HCT116 (cell line): ENCODE measurements around the gene RAI14. TPM values are rescaled to one million over a fixed set of nuclear protein-coding genes. Genes with fewer than 3 reads are reported as not detected.

Experiments used
- ATAC-seq: fragments of 200-7000 bp; cut with Tn5 transposase; 2 replicates; pipeline ENCODE4 v1.9.1; 2020; ENCODE audit warnings: mild to moderate bottlenecking, moderate library complexity
- BruUV-seq: library from RNA; stranded (reverse); fragments of 400-500 nt; replicated peaks from 2 replicates; lab custom pipeline; 2021; lab: Mats Ljungman, UMichigan
- CTCF ChIA-PET: fragments of 300-600 bp; sonication (Branson Sonifier 250); formaldehyde crosslinking; loops from one replicate; lab custom pipeline; 2021; ENCODE audit warnings: antibody characterized with exemption; lab: Charles Lee
- POLR2A ChIA-PET: fragments of 300-600, 350-600 bp; sonication (Branson Sonifier 250); formaldehyde crosslinking; loops from one replicate; lab custom pipeline; 2021; ENCODE audit warnings: antibody characterized with exemption; lab: Charles Lee
- RAD21 ChIA-PET, 2 experiments: fragments of 300-600 bp; sonication (Branson Sonifier 250); formaldehyde crosslinking; loops; one replicate each; lab custom pipeline; 2023; ENCODE audit warnings: low total read pairs in 2 of 2; ENCODE audit not compliant: uncharacterized antibody in 2 of 2, unreplicated experiment in 2 of 2, low non-redundant PET in 1 of 2; lab: Charles Lee
- DNase-seq: peaks from one replicate; pipeline ENCODE4 v3.0.0-alpha.2; 2010; ENCODE audit warnings: low read depth, low spot score
- H2AFZ ChIP-seq: fragments of 200-600 bp; shearing (Covaris generic), sonication (generic); 2 replicates; pipeline ENCODE4 v1.6.1; 2017; ENCODE audit warnings: low read depth, mixed run types, mixed read lengths, antibody characterized with exemption, low read length; ENCODE audit not compliant: poor library complexity, severe bottlenecking
- H3K27ac ChIP-seq: 2 replicates; pipeline ENCODE4 v1.5.1; 2012; ENCODE audit warnings: low read depth, low read length
- H3K27me3 ChIP-seq: fragments of 200-600 bp; sonication (generic); 2 replicates; pipeline ENCODE4 v1.6.1; 2016; ENCODE audit warnings: mixed run types, low read length, mixed read lengths; ENCODE audit not compliant: insufficient read depth
- H3K36me3 ChIP-seq, 2 experiments: fragments of 200-500 bp in 1 of 2; fragments of 200-600 bp in 1 of 2; sonication (Bioruptor generic) in 1 of 2; sonication (generic) in 1 of 2; 2 replicates each; pipeline versions ENCODE4 v1.5.1 to v1.6.1; 2014 to 2016; ENCODE audit warnings: low read length in 2 of 2, inconsistent platforms in 1 of 2, mixed read lengths in 1 of 2, mixed run types in 1 of 2; ENCODE audit not compliant: insufficient read depth in 2 of 2, control insufficient read depth in 1 of 2
- H3K4me1 ChIP-seq, 2 experiments: fragments of 200-600 bp in 1 of 2; sonication (generic) in 1 of 2; 2 replicates each; pipeline versions ENCODE4 v1.5.1 to v1.6.1; 2012 to 2017; ENCODE audit warnings: low read length in 2 of 2, inconsistent platforms in 1 of 2, mild to moderate bottlenecking in 1 of 2, mixed read lengths in 1 of 2, mixed run types in 1 of 2, moderate library complexity in 1 of 2; ENCODE audit not compliant: insufficient read depth in 2 of 2, control insufficient read depth in 1 of 2
- H3K4me2 ChIP-seq: fragments of 200-600 bp; sonication (generic); 2 replicates; pipeline ENCODE4 v1.6.1; 2017; ENCODE audit warnings: mixed run types, low read length, mixed read lengths
- H3K4me3 ChIP-seq, 2 experiments: fragments of 200-600 bp in 1 of 2; sonication (generic) in 1 of 2; replicated peaks in 1 of 2; 2 replicates each; pipeline ENCODE4 v1.5.1; 2011 to 2016; ENCODE audit warnings: low read length in 2 of 2, control low read depth in 1 of 2, low read depth in 1 of 2, mild to moderate bottlenecking in 1 of 2, mixed read lengths in 1 of 2, mixed run types in 1 of 2
- H3K79me2 ChIP-seq: fragments of 200-600 bp; sonication (generic); 2 replicates; pipeline ENCODE4 v1.6.1; 2017; ENCODE audit warnings: mild to moderate bottlenecking, mixed run types, low read length, moderate library complexity, mixed read lengths; ENCODE audit not compliant: insufficient read depth
- H3K9ac ChIP-seq: fragments of 200-600 bp; sonication (generic); 2 replicates; pipeline ENCODE4 v1.6.1; 2016; ENCODE audit warnings: low read length, mixed read lengths
- H3K9me2 ChIP-seq: fragments of 200-600 bp; sonication (generic), shearing (Covaris generic); 2 replicates; pipeline ENCODE4 v1.6.1; 2017; ENCODE audit warnings: mixed run types, mild to moderate bottlenecking, moderate library complexity; ENCODE audit not compliant: insufficient read depth
- H3K9me3 ChIP-seq, 2 experiments: fragments of 200-500 bp in 1 of 2; fragments of 200-600 bp in 1 of 2; sonication (Bioruptor generic) in 1 of 2; sonication (generic) in 1 of 2; 2 replicates each; pipeline ENCODE4 v1.6.1; 2014 to 2017; ENCODE audit warnings: low read length in 2 of 2, mixed read lengths in 2 of 2, inconsistent platforms in 1 of 2, low read depth in 1 of 2, mild to moderate bottlenecking in 1 of 2, mixed run types in 1 of 2, moderate library complexity in 1 of 2; ENCODE audit not compliant: control insufficient read depth in 1 of 2, insufficient read depth in 1 of 2
- H4K20me1 ChIP-seq: fragments of 200-600 bp; sonication (generic), shearing (Covaris generic); 2 replicates; pipeline ENCODE4 v1.6.1; 2017; ENCODE audit warnings: mixed run types, mild to moderate bottlenecking, moderate library complexity; ENCODE audit not compliant: insufficient read depth
- EGR1 ChIP-seq: IDR thresholded peaks from 2 replicates; pipeline ENCODE4 v1.6.1; 2012; ENCODE audit warnings: low read depth
- EZH2 ChIP-seq: fragments of 200-600 bp; sonication (generic); IDR thresholded peaks from 2 replicates; pipeline ENCODE4 v1.6.1; 2017; ENCODE audit warnings: antibody characterized with exemption, mixed run types
- EZH2phosphoT487 ChIP-seq: fragments of 200-600 bp; IDR thresholded peaks from 2 replicates; pipeline ENCODE4 v1.6.1; 2018; ENCODE audit warnings: antibody characterized with exemption, borderline replicate concordance
- FOSL1 ChIP-seq: IDR thresholded peaks from 2 replicates; pipeline ENCODE4 v1.6.1; 2012; ENCODE audit warnings: low read depth
- JUND ChIP-seq: IDR thresholded peaks from 2 replicates; pipeline ENCODE4 v1.6.1; 2012
- SP1 ChIP-seq: IDR thresholded peaks from 2 replicates; pipeline ENCODE4 v1.6.1; 2012; ENCODE audit warnings: low read depth
- ZFX ChIP-seq: fragments of 450-650 bp; IDR thresholded peaks from 2 replicates; pipeline ENCODE4 v1.6.1; 2017
- intact Hi-C: fragments of 100-400 bp; cut with micrococcal nuclease; formaldehyde crosslinking; loops from 2 replicates; pipeline ENCODE4 v1.10.0; 2022
- total RNA-seq: library from RNA; stranded (reverse); gene quantifications from one replicate; pipeline ENCODE4 v1.2.1, GENCODE V29; 2021; ENCODE audit not compliant: unreplicated experiment
- TF ChIP-seq, protein P1 (sequence below): IDR thresholded peaks from 2 replicates; pipeline ENCODE4 v1.6.1; 2012

The RAI14 gene
- total RNA-seq, 1 experiment from 2014 or later = 47.9 TPM

DNA sequence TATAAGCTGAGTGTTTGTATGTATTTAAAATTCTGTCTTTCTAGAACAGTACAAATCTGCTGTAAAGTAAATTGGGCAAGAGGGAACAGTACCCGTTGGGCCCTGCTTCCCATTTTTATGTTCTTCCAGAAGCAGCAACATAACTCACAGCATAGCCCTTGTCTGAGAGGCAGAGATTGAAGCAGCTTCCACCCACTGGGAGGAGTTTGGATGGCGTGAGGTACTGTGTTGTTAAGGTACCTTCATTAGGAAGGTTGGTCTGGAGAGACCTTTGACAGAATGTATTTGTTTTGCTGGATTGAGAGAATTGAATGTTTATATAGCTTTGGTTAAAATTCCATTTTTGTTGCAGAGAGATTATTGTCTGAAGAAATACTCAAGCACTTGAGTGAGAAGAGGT lies 24.8 kb downstream of the RAI14 start (continued):
- TF ChIP-seq EZH2 = no peak

DNA sequence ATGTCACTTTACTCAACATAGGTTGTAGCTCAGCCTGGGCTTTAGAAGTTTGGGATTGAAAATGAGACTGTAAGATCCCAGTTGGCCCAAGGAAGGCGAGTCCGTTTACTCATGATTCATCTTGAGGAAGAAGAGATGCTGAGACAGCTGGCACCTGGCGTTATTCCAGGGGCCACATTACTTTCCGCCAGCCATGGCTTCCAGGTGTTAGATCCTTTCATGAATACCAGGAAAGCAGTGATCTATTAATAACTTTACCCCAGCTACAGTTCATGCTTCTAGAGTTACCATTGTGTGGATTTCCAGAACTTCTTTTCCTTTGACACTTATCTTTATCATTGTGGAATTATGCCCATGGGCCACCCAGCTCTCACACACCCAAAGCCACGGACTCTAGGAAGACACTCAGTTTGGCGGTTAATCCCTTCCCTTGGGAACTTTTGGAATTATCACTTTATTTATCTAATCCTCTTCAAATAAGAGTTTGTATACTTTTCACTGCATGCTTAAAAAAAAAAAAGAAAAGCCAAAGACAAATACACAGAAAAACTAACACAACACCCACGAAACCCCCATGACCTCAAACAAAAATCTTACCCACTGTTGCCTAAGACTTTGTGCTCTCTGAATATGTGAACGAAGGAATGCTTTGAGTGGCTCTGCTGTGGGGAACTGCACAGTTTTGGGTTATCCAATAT lies 26.9 kb downstream of the RAI14 start:
- Histone ChIP-seq H3K4me2 (peak overlapping the region; percentile 45), H3K9me2 (no peaks in the 10 kb centered on the region), H3K4me3 (no peak overlapping the region), H4K20me1 (no peaks in the 10 kb centered on the region), H2AFZ (no peak overlapping the region), H3K9ac (no peak overlapping the region), H3K36me3 (no peaks in the 10 kb centered on the region; a peak in 1 of 4 replicates), H3K27me3 (no peaks in the 10 kb centered on the region), H3K9me3 (no peaks in the 10 kb centered on the region), H3K4me1 (peaks cover 39 to 56% of the 10 kb centered on the region in 2 experiments), H3K27ac (no peak overlapping the region), H3K79me2 (peaks cover 81% of the 10 kb centered on the region)
- peak; percentile 16 for DNase-seq
- CTCF ChIA-PET = no interaction called here
- RAD21 ChIA-PET = no interaction called here
- BruUV-seq = no TSS peak
- POLR2A ChIA-PET = no interaction called here
- ATAC-seq = no peak
- no peak for TF ChIP-seq EZH2phosphoT487
- TF ChIP-seq ZFX = no peak
- TF ChIP-seq, protein P1, sequence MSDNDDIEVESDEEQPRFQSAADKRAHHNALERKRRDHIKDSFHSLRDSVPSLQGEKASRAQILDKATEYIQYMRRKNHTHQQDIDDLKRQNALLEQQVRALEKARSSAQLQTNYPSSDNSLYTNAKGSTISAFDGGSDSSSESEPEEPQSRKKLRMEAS = peak; percentile 24; the same call in 1 of the 2 replicates
- TF ChIP-seq EGR1 = no peak
- TF ChIP-seq FOSL1 = peak; percentile 19; the same call in 1 of the 2 replicates
- peak; percentile 45 for TF ChIP-seq SP1
- 0 out of 2 replicates have a peak, but pooled peaks have one; percentile 16 for TF ChIP-seq JUND
- intact Hi-C loops = no loop called here
